EL (cell line): ENCODE measurements around the gene MYO1G.
"Not testable (repeated sequence)": the region's sequence is repeated elsewhere in the genome, so short reads cannot be mapped to it uniquely, and the experiment has no call there.

Experiments used
- DNase-seq: peaks from one replicate; pipeline ENCODE4 v3.0.0-alpha.2; 2016

MYO1G gene

GRCh38 chr7:44998153-44998871, 19.5 kb upstream of the MYO1G start:
- no peak for DNase-seq

- no peak for DNase-seq
Measured at GRCh38 chr7:44995555-44996493, 17.0 kb upstream of the MYO1G start.

- no peak for DNase-seq
Measured at GRCh38 chr7:44994877-44995554, 16.2 kb upstream of the MYO1G start.

- DNase-seq, result not testable (repeated sequence)
Measured at GRCh38 chr7:44992004-44992795, 13.4 kb upstream of the MYO1G start.

- no peak for DNase-seq
Measured at GRCh38 chr7:44990109-44991023, 11.6 kb upstream of the MYO1G start.

- DNase-seq, result no peak
Measured at GRCh38 chr7:44989132-44989531, 10.3 kb upstream of the MYO1G start.

- no peak for DNase-seq
Measured at GRCh38 chr7:44988701-44989100, 9.9 kb upstream of the MYO1G start.

GRCh38 chr7:44987996-44988395, 9.2 kb upstream of the MYO1G start:
- DNase-seq, result no peak

- no peak for DNase-seq
Measured at GRCh38 chr7:44987457-44987856, 8.6 kb upstream of the MYO1G start.

GRCh38 chr7:44986218-44987053, 7.6 kb upstream of the MYO1G start:
- DNase-seq, result peak; percentile 95

GRCh38 chr7:44985900-44986217, 7.0 kb upstream of the MYO1G start:
- no peak for DNase-seq

- no peak for DNase-seq
Measured at GRCh38 chr7:44985033-44985695, 6.3 kb upstream of the MYO1G start.

GRCh38 chr7:44984478-44984758, 5.6 kb upstream of the MYO1G start:
- DNase-seq, result no peak

- no peak for DNase-seq
Measured at GRCh38 chr7:44983742-44984477, 5.1 kb upstream of the MYO1G start.

- DNase-seq, result no peak
Measured at GRCh38 chr7:44982970-44983369, 4.2 kb upstream of the MYO1G start.

GRCh38 chr7:44982535-44982923, 3.7 kb upstream of the MYO1G start:
- no peak for DNase-seq

- no peak for DNase-seq
Measured at GRCh38 chr7:44981035-44981706, 2.4 kb upstream of the MYO1G start.

- DNase-seq, result peak; percentile 85
Measured at GRCh38 chr7:44980393-44981034, 1.7 kb upstream of the MYO1G start.
